GM21723 (cell line): Measurements from ENCODE around the gene CFAP157.

Source experiments
- ATAC-seq: cut with Tn5 transposase; IDR thresholded peaks from one replicate; pipeline ENCODE4 v1.9.1; 2021; ENCODE audit warnings: mild to moderate bottlenecking, moderate library complexity; ENCODE audit not compliant: unreplicated experiment

The CFAP157 gene

GRCh38 chr9:127692071-127692470 lies 14.7 kb upstream of the CFAP157 start:
- ATAC-seq, result no peak

GRCh38 chr9:127693143-127693542 lies 13.6 kb upstream of the CFAP157 start:
- ATAC-seq, result no peak

DNA sequence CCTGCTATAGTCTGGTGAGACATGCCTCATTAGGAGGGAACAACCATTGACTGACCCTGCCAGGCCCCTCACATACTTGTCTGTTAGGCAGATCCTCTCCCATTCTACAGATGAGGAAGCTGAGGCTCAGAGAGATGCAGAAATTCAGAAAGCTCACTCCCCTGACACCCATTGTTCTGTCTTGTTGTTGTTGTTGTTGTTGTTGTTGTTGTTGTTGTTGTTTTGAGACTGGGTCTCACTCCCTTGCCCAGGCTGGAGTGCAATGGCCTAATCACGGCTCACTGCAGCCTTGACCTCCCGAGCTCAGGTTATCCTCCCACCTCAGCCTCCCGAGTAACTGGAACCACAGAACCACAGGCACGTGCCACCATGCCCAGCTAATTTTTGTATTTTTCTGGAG lies 13.1 kb upstream of the CFAP157 start:
- ATAC-seq, result no peak

DNA sequence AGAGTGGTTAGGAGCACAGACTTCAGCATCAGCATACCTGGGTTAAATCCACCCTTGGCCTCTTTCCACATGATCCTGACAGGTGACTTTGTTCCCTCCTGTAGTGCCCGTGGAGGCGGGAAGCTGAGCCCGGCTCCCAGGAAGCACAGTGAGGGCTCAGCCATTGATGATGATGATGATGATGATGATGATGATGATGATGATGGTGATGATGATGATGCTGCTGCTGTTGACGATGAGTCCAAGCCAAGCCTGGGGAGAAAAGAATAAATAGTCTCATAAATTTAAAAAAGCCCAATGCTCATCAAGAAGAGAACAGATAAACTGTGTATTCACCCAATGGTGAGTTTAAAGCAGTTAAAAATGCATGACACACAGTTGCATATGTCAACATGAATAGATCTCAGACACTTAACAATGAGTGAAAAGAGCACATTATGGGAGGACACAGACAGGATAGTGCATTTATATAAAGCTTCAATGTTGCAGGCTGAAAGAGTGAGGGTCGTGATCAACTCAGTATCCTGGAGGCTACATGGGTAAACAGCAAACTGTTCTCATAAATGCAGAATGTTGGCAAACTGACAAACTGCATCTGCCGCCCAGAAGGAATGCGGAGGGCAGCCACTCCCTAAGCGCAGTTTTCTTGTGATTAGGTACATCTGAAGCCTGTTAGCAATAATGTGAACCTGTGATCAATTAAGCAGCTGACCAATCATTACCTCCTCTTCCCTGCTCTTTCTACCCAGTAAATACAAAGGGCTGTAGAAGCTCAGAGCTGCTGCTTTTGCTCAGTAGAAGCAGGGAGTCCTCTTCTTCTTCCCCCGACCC lies 11.7 kb upstream of the CFAP157 start:
- ATAC-seq, result no peak

- no peak for ATAC-seq
Measured at GRCh38 chr9:127697575-127697974, 9.2 kb upstream of the CFAP157 start.

- no peak for ATAC-seq
Measured at GRCh38 chr9:127698386-127698785, 8.4 kb upstream of the CFAP157 start.

DNA sequence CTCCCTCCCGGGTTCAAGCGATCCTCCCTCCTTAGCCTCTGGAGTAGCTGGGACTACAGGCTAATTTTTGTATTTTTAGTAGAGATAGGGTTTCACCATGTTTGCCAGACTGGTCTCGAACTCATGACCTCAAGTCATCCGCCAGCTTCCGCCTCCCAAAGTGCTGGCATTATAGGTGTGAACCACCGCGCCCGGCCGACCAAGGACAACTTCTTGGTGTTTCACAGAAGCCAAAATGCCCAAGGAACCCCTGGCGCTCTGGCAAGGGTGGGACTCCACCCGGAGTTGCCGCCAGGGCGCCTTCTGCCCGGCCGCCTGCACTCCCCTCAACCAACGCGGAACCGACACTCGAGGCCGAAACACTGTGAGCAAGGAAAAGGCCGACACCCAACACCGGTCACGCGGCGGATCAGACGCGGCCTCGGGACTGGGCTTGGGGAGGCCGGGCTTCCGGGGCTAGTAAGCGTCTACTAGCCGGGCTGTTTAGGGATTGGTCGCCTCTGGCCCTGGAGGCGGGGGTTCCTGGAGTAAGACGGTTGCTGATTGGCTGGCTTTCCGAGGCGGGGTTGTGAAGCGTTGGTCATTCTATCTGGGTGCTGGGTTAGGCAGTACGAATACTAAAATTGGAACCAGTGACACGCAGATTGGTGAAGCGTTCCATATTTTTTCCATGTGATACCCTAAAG lies 7.7 kb upstream of the CFAP157 start:
- peak; percentile 96 for ATAC-seq

DNA sequence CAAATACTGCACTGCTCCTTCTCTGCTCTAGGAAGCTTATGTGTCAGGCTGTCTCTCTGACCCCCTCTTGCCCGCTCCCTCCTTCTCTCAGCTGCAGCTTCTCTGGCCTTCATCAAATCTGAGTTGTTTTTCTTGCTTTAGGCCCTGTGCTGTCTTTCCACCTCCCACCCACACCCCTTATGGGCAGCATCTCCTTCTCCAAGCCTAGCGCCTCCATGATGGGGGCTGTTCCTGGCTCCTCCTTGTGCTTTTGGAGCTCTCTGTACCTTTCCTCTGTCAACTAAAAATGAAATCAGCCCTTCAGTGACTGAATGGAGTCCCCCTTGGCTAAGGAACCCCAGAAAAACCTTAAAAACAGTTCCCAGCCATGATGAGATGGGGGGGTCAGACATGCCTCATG lies 6.6 kb upstream of the CFAP157 start:
- ATAC-seq, result no peak

- ATAC-seq, result no peak
Measured at GRCh38 chr9:127700594-127701255, 6.1 kb upstream of the CFAP157 start.

DNA sequence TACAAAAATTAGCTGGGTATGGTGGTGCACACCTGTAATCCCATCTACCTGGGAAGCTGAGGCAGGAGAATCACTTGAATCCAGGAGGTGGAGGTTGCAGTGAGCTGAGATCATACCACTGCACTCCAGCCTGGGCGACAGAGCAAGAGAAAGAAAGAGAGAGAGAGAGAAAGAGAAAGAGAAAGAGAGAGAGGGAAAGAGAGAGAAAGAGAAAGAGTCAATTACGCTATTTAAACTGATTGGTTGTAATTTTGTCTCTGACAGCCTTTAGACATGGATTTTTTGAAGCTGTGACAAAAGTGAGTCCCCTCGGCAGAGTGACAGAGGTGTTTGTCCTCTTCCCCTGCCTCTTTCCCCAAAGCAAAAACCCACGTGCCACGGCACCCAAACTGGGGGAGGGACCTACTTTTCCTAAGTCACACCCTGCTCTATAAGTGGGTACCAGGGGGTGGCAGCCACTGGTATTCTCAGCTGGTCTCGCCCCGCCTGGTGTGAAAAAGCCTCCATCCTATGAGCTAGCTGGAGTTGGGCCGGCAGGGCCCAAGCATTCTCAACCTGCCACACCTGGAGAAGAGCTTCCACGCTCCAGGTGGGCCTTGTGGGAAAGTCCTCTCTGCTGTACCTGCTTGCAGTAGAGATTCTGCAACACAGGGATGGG lies 3.4 kb upstream of the CFAP157 start:
- ATAC-seq, result no peak

- ATAC-seq, result no peak
Measured at GRCh38 chr9:127705577-127706379, 1.0 kb upstream of the CFAP157 start.

DNA sequence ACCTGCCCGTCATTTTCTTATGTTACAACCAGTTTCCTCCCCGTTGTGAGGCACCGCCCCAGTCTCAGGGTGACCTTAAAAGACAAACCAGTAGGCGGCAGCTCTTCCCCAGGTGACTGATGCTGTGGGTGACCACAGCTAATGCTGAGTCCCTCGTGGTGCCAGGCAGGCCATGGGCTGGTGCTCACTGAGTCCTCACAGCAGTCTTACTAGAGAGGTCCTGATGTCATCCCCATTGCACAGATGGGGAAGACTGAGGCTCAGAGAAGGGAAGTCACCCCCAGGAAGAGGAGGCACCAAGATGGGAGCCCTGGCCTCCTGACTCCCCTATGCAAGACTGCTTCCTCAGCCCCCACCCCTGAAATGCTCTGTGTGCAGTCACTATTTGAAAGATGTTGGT lies 978 bp downstream of the CFAP157 start:
- no peak for ATAC-seq

DNA sequence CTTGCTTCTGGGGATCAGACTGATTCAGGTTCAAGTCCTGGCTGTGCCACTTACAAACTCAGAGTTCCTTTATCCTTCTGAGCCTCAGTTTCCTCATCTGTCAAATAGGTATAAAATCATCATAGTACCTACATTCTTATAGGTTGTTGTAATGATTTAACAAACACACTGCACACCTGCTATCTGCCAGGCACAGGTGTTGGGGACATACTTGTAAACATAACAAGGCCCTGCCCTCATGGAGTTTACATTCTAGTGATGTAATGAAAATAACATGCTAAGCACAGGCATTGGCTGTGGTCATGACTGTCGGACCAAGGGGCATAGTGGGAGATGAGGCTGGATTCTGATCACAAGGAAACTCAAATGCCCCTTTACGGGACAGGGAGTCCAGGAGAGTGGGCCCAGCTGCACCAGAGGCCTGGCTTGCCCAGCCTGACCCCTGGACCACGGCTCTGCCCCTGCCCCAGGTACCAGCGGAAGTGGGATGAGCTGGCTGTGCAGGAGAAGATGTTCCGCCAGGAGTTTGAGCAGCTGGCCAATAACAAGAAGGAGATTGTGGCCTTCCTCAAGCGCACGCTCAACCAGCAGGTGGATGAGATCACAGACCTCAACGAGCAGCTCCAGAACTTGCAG lies 2.3 kb downstream of the CFAP157 start:
- ATAC-seq, result no peak

GRCh38 chr9:127710204-127710783 lies 3.5 kb downstream of the CFAP157 start:
- ATAC-seq, result no peak

DNA sequence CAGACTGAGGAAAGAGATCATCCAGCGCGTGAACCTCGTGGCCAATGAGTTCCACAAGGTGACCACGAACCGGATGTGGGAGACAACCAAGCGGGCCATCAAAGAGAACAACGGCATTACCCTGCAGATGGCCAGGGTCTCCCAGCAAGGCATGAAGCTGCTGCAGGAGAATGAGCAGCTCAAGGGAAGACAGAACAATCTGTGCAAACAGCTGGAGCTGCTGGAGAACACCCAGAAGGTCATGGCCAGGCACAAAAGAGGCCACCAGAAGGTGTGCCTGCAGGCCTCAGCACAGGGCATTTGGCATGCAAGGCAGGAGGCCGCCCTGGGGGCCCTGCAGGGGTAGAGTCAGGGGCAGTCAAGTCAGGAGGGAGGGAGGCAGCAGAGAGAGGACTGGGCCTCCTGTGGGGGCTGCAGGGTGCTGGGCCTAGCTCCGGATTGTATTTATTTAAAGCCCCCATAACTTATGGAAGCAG lies 4.5 kb downstream of the CFAP157 start:
- ATAC-seq, result no peak

GRCh38 chr9:127711831-127712274 lies 5.1 kb downstream of the CFAP157 start:
- no peak for ATAC-seq

- no peak for ATAC-seq
Measured at GRCh38 chr9:127712371-127712770, 5.6 kb downstream of the CFAP157 start.

DNA sequence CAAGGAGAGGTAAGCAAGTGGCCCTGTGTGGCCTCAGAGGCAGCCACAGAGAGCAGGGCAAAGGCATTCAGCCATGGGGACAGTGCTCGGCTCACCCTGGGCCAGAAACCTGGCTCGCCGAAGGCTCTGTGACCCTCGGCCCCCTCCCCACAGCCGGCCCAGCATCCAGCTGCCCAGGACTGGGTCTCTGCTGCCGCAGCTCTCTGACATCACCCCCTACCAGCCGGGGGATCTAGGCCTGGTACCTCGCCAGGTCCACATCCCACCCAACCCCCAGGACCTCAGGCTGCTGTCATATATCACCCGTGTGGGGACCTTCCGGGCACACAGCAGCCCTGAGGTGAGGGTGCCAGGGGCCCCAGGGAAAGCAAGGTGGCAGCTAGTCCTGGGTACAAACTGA lies 6.1 kb downstream of the CFAP157 start:
- no peak for ATAC-seq

- no peak for ATAC-seq
Measured at GRCh38 chr9:127714020-127714750, 7.4 kb downstream of the CFAP157 start.
